HG03457 (cell line): Measurements from ENCODE around the gene ASAP2.
"Not testable (repeated sequence)": the region's sequence is repeated elsewhere in the genome, so short reads cannot be mapped to it uniquely, and the experiment has no call there.

ENCODE experiments used
- ATAC-seq: cut with Tn5 transposase; IDR thresholded peaks from one replicate; pipeline ENCODE4 v1.9.1; 2021; ENCODE audit warnings: moderate number of reproducible peaks; ENCODE audit not compliant: unreplicated experiment

ASAP2 gene

GRCh38 chr2:9397201-9397600, 190.6 kb downstream of the ASAP2 start:
- ATAC-seq: no peak

DNA sequence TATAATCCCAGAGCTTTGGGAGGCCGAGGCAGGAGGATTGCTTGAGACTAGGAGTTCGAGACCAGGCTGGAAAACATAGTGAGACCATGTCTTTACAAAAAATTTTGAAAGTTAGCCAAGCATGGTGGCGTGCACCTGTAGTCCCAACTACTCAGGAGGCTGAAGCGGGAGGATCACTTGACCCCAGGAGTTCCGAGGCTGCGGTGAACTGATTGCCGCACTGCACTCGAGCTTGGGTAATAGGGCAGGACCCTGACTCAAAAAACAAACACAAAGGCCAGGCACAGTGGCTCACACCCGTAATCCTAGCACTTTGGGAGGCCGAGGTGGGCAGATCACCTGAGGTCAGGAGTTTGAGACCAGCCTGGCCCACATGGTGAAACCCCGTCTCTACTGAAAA, 191.6 kb downstream of the ASAP2 start:
- ATAC-seq: not testable (repeated sequence)

DNA sequence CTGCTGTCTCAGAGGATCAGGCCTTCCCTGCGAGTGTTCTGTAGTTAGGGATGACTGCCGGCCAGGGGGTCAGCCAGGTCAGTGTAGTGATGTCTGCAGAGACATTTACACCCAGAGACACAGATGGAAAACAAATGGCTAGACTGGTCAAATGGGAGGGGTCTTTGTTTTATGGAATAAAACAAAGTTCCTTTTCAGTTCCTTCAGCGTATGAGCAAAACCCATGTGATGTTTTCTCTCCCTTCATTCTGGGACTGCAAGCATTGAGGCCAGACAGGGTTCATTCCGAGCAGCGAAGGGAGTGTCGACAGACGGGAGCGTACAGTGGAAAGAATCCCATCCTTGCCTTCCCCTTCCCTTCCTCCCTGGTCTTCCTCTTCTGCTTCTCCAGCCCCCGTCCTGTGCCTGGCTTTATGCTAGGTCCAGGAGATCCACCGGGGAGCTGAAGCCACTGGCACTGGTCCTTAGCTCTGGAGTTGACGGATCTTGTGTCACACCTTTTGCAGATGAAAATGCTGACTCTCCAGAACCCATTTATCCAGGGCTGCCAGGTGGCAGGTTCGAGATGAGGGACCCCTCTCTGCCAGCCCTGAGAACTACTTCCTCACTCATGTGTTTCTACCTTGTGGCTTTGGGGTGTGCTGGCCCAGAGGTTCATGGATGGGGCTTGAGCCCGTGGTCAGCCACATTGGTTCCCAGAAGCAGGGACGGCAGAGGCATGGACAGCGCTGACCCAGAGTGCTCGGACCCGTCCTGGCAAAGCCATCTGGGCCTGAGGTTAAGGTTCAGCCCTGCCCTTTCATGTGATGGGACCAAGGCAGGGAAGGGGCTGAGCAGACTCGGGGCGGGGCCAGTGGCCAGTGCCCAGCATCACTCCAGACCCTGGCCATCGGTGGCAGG, 192.5 kb downstream of the ASAP2 start:
- no peak for ATAC-seq

DNA sequence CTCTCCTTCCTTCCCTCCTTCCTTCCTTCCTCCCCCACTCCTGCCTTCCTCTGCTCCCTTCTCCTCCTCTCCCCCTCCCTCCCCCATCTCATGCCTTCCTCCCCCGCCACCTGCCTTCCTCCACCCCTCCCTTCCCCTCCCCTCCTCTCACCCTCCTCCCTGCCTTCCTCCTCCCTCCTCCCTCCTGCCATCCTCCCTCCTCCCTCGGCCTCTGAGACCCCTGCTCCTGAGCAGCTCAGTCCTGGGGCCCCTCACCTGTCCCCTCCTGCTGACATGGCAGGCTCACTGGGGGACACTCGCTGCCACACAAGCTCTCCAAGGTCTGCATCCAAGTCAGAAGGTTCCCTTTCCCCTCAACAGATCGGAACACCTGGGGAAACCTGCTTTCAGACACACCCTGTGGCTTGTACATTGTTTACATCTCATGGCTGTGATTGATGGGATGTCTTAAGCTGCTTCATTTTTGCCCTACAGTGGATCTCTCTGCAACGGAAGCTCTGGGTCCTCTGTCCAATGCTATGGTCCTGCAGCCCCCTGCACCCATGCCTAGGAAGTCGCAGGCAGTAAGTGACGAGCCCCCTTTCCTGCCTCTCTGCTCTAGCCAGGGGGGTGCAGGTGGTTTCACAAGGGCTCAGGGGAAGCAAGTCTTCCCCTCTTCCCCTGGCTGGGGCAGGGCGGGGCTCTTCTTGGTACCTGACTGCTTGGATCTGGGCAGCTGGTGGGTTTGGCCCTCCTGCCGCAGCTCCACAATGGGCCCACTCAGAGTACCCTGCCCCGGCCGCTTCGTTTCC, 193.9 kb downstream of the ASAP2 start:
- ATAC-seq: no peak

GRCh38 chr2:9401059-9401547, 194.5 kb downstream of the ASAP2 start:
- no peak for ATAC-seq

- no peak for ATAC-seq
Measured at GRCh38 chr2:9401646-9402371, 195.2 kb downstream of the ASAP2 start.

DNA sequence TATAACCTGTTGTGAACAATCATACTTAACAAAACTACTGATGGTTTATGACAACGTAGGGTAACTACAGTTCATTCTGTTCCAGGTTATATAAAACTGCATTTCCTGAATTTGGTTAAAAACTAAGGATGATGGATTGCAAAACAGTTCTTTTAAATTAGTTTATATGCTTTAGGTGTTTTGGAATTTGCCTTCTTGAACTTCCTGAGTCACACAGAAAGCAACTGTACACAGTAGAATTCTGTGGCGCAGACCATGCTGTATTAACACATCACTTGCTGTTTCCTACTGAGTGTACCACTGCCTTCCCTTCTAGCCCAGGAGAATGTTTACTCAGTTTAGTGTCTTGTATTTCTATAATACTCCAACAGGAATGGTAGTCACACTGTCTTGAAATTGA, 197.3 kb downstream of the ASAP2 start:
- ATAC-seq: no peak

GRCh38 chr2:9404451-9404850, 197.8 kb downstream of the ASAP2 start:
- ATAC-seq: no peak

- no peak for ATAC-seq
Measured at GRCh38 chr2:9405636-9406035, 199.0 kb downstream of the ASAP2 start.

DNA sequence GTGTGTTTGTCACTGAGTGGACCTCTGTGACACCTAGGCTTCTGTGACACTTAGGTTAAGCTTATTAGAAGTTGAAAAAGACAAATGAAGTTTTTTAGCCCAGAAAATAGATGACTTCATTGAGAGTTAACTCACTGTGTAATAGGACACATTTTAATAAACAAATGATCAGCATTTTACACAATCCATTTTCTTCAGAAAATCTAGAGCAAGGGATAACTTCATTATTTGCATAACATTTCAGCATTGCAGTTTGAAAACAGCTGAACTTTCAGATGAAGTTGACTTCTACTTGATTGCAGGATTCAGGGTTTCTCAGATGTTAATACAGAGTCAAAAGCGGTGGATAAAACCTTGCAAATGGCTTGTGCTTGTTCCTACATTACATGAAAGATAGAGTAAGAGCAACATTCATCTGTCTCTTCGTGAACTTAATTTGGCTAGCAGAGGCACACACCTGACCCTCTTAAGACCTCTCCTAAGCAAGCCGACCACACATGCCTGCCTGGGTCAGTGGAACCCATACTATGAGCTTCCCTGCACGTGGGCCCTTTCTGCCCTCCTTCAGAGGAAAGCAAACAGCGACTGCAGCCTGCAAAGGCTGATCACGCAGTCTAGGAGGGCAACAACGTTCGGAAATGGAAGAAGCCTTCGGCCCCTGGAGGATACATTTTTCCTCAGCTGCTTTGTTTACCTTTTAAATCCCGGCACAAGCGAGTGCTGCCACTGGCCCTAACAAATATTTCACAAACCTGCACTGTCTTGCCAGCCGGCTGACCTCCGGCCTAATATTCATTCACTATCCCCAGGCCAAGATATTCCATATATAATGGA, 200.1 kb downstream of the ASAP2 start:
- no peak for ATAC-seq

- no peak for ATAC-seq
Measured at GRCh38 chr2:9407363-9407811, 200.8 kb downstream of the ASAP2 start.

DNA sequence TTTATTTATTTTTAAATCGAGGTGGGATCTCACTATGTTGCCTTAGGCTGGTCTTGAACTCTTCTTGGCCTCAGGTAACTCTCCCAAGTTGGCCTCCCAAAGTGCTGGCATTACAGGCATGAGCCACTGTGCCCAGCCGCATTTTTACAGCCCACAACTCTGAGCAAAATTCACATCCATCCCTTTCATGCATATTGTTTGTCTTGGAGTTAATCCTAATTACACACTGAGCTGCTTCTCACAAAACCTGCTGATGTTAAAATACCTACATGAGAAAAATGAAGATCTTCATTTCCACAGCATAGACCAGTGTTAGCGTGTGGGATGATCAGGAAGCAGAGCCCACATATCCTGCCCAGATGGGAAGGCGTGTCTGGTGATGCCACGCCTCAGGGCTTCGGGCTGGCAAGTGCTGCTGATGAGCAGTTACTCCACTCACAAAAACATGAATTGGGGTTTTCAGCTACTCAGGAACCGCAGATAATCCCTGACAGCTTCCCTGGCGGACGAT, 202.1 kb downstream of the ASAP2 start:
- ATAC-seq: no peak

- no peak for ATAC-seq
Measured at GRCh38 chr2:9410108-9410507, 203.5 kb downstream of the ASAP2 start.

- no peak for ATAC-seq
Measured at GRCh38 chr2:9412781-9413180, 206.2 kb downstream of the ASAP2 start.

- no peak for ATAC-seq
Measured at GRCh38 chr2:9415516-9416169, 209.0 kb downstream of the ASAP2 start.

DNA sequence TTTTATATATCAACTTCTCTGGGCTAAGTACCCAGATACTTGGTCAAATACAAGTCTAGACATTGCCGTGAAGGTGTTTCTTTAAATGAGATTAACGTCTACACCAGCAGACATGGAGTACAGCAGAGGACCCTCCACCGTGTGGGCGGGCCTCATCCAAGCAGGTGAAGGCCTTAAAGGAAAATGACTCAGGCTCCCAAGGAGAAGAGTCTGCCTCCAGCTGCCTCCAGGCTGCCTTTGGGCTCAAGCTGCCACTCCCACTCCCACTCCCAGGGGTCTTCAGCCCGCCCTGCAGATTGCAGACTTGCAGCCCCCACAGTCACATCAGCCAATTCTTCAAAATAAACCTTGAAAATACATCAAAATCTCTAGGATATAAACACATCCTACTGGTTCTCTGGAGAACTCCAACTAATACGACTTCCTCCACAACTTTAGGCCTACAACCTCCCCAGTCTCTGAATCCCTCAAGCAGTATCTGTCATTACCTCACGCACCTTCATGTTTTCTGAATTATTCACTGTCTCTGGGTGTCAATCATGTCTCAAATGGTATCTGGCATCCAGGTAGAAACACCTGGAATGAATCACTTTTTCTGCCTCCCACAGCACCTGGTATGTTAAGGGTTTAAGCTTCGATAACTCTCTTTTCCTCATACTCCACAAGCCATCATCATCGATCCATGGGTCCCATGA, 209.8 kb downstream of the ASAP2 start:
- ATAC-seq: no peak

- ATAC-seq: no peak
Measured at GRCh38 chr2:9416962-9417316, 210.3 kb downstream of the ASAP2 start.

GRCh38 chr2:9417725-9418124, 211.1 kb downstream of the ASAP2 start:
- no peak for ATAC-seq

DNA sequence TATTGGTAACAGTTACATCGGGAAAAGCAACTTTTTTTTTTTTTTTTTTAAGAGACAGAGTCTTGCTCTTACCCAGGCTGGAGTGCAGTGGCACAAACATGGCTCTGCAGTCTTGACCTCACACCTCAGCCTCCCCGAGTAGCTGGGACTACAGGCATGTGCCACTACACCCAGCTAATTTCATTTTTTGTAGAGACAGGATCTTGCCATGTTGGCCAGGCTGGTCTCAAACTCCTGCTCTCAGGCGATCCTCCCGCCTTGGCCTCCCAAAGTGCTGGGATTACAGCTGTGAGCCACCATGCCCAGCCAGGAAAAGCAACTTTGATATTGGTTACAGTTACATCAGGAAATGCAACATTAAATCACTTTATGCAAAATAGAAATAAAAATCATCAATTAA, 212.1 kb downstream of the ASAP2 start:
- ATAC-seq: no peak
